Neural cell (in vitro differentiated cells): ENCODE data around the gene TUBB. TPM values are rescaled to one million over a fixed set of nuclear protein-coding genes. Genes with fewer than 3 reads are reported as not detected.

Experiments used
- H2AFZ ChIP-seq: fragments of 200-600, 300-800 bp; sonication (generic), shearing (Covaris generic); 2 replicates; pipeline ENCODE4 v1.6.0; 2014; ENCODE audit warnings: low read depth, mild to moderate bottlenecking, antibody characterized with exemption, low read length, moderate library complexity
- H3F3A ChIP-seq: fragments of 200-600 bp; shearing (Covaris generic); 2 replicates; pipeline ENCODE4 v1.6.1; 2016; ENCODE audit warnings: mild to moderate bottlenecking, moderate library complexity, mixed read lengths, antibody characterized with exemption, low read length; ENCODE audit not compliant: insufficient read depth, poor library complexity, severe bottlenecking
- H3K27ac ChIP-seq: fragments of 200-600, 300-800 bp; sonication (generic), shearing (Covaris generic); 2 replicates; pipeline ENCODE4 v1.5.1; 2014; ENCODE audit warnings: mild to moderate bottlenecking, low read length, moderate library complexity
- H3K27me3 ChIP-seq: fragments of 300-800, 200-600 bp; sonication (generic), shearing (Covaris generic); 2 replicates; pipeline ENCODE4 v1.6.0; 2014; ENCODE audit warnings: mild to moderate bottlenecking, low read depth, low read length, moderate library complexity; ENCODE audit not compliant: insufficient read depth
- H3K36me3 ChIP-seq: fragments of 300-800, 200-600 bp; sonication (generic), shearing (Covaris generic); 2 replicates; pipeline ENCODE4 v1.5.1; 2014; ENCODE audit warnings: mild to moderate bottlenecking, antibody characterized with exemption, low read length, moderate library complexity; ENCODE audit not compliant: insufficient read depth
- H3K4me2 ChIP-seq: fragments of 300-800, 200-600 bp; sonication (generic), shearing (Covaris generic); 2 replicates; pipeline ENCODE4 v1.6.0; 2014; ENCODE audit warnings: mild to moderate bottlenecking, low read length
- H3K4me3 ChIP-seq: fragments of 300-800, 200-600 bp; sonication (generic), shearing (Covaris generic); 2 replicates; pipeline ENCODE4 v1.5.1; 2014; ENCODE audit warnings: mild to moderate bottlenecking, low read length, moderate library complexity
- H3K79me2 ChIP-seq: fragments of 200-600 bp; shearing (Covaris generic); replicated peaks from 2 replicates; pipeline ENCODE4 v1.6.0; 2014; ENCODE audit warnings: mild to moderate bottlenecking, low read length, moderate library complexity; ENCODE audit not compliant: insufficient read depth
- H3K9ac ChIP-seq: fragments of 300-800, 200-600 bp; sonication (generic), shearing (Covaris generic); 2 replicates; pipeline ENCODE4 v1.6.1; 2016; ENCODE audit warnings: mild to moderate bottlenecking, low read length, mixed read lengths
- H3K9me2 ChIP-seq: fragments of 200-600 bp; shearing (Covaris generic); 2 replicates; pipeline ENCODE4 v1.6.1; 2016; ENCODE audit warnings: mild to moderate bottlenecking, low read length, mixed read lengths; ENCODE audit not compliant: insufficient read depth
- H3K9me3 ChIP-seq: fragments of 200-600, 300-800 bp; sonication (generic), shearing (Covaris generic); 2 replicates; pipeline ENCODE4 v1.6.1; 2016; ENCODE audit warnings: mild to moderate bottlenecking, mixed run types, low read length, moderate library complexity, mixed read lengths
- H4K20me1 ChIP-seq: fragments of 200-600 bp; shearing (Covaris generic); 2 replicates; pipeline ENCODE4 v1.6.1; 2016; ENCODE audit warnings: mild to moderate bottlenecking, mixed run types; ENCODE audit not compliant: insufficient read depth
- CTCF ChIP-seq: fragments of 450-650 bp; IDR thresholded peaks from 2 replicates; pipeline ENCODE4 v1.5.1; 2014; ENCODE audit warnings: antibody characterized with exemption, mild to moderate bottlenecking, moderate library complexity; ENCODE audit not compliant: poor library complexity, severe bottlenecking
- EP300 ChIP-seq: fragments of 450-650 bp; conservative IDR thresholded peaks from 2 replicates; pipeline ENCODE4 v1.6.1; 2014; ENCODE audit warnings: antibody characterized with exemption, mild to moderate bottlenecking, moderate library complexity; ENCODE audit not compliant: poor library complexity, severe bottlenecking
- EZH2 ChIP-seq: fragments of 200-600, 300-800 bp; shearing (Covaris generic), sonication (generic); IDR thresholded peaks from 2 replicates; pipeline ENCODE4 v1.6.1; 2014; ENCODE audit warnings: antibody characterized with exemption, low read length, borderline replicate concordance, mild to moderate bottlenecking; ENCODE audit not compliant: insufficient read depth, poor library complexity, severe bottlenecking
- MXI1 ChIP-seq: fragments of 450-650 bp; conservative IDR thresholded peaks from 2 replicates; pipeline ENCODE4 v1.6.1; 2014; ENCODE audit warnings: antibody characterized with exemption, mild to moderate bottlenecking; ENCODE audit not compliant: poor library complexity, severe bottlenecking
- POLR2AphosphoS5 ChIP-seq: IDR thresholded peaks from 2 replicates; pipeline ENCODE4 v1.6.1; 2012
- RAD21 ChIP-seq: fragments of 450-650 bp; conservative IDR thresholded peaks from 2 replicates; pipeline ENCODE4 v1.6.1; 2014; ENCODE audit warnings: antibody characterized with exemption, mild to moderate bottlenecking, moderate library complexity
- SMC3 ChIP-seq: fragments of 450-650 bp; conservative IDR thresholded peaks from 2 replicates; pipeline ENCODE4 v1.6.1; 2014; ENCODE audit warnings: antibody characterized with exemption, mild to moderate bottlenecking, moderate library complexity; ENCODE audit not compliant: poor library complexity
- TAF1 ChIP-seq: IDR thresholded peaks from 2 replicates; pipeline ENCODE4 v1.6.1; 2012; ENCODE audit warnings: low read depth
- polyA plus RNA-seq: library from polyadenylated mRNA; depleted of rRNA; stranded (reverse); fragments of >200 nt; gene quantifications from 2 replicates; pipeline ENCODE4 v1.2.3, GENCODE V29; 2014
- TF ChIP-seq, protein P1 (sequence below): IDR thresholded peaks from 2 replicates; pipeline ENCODE4 v1.6.1; 2012; ENCODE audit warnings: borderline replicate concordance

The TUBB gene
- polyA plus RNA-seq, 1 donor from 2014 or later = 711 TPM

GRCh38 chr6:30761791-30762429, 41.8 kb downstream of the TUBB start:
- H3K4me2 ChIP-seq = no peak overlapping the region
- H3K9ac ChIP-seq = no peak overlapping the region
- no peaks in the 10 kb centered on the region for H3K36me3 ChIP-seq
- H3F3A ChIP-seq = no peaks in the 10 kb centered on the region
- H3K9me2 ChIP-seq = no peaks in the 10 kb centered on the region
- H4K20me1 ChIP-seq = no peaks in the 10 kb centered on the region
- H3K27ac ChIP-seq = no peak overlapping the region
- H3K9me3 ChIP-seq = no peaks in the 10 kb centered on the region
- H3K27me3 ChIP-seq = no peaks in the 10 kb centered on the region
- no peak for TF ChIP-seq EZH2
- TF ChIP-seq MXI1 = no peak
- no peak for TF ChIP-seq RAD21
- no peak for TF ChIP-seq TAF1
- no peak for TF ChIP-seq CTCF
- no peak for TF ChIP-seq EP300
- no peak for TF ChIP-seq POLR2AphosphoS5
- no peak for TF ChIP-seq SMC3
- TF ChIP-seq, protein P1, sequence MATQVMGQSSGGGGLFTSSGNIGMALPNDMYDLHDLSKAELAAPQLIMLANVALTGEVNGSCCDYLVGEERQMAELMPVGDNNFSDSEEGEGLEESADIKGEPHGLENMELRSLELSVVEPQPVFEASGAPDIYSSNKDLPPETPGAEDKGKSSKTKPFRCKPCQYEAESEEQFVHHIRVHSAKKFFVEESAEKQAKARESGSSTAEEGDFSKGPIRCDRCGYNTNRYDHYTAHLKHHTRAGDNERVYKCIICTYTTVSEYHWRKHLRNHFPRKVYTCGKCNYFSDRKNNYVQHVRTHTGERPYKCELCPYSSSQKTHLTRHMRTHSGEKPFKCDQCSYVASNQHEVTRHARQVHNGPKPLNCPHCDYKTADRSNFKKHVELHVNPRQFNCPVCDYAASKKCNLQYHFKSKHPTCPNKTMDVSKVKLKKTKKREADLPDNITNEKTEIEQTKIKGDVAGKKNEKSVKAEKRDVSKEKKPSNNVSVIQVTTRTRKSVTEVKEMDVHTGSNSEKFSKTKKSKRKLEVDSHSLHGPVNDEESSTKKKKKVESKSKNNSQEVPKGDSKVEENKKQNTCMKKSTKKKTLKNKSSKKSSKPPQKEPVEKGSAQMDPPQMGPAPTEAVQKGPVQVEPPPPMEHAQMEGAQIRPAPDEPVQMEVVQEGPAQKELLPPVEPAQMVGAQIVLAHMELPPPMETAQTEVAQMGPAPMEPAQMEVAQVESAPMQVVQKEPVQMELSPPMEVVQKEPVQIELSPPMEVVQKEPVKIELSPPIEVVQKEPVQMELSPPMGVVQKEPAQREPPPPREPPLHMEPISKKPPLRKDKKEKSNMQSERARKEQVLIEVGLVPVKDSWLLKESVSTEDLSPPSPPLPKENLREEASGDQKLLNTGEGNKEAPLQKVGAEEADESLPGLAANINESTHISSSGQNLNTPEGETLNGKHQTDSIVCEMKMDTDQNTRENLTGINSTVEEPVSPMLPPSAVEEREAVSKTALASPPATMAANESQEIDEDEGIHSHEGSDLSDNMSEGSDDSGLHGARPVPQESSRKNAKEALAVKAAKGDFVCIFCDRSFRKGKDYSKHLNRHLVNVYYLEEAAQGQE = no peak
- H2AFZ ChIP-seq = no peak overlapping the region
- no peaks in the 10 kb centered on the region for H3K79me2 ChIP-seq
- H3K4me3 ChIP-seq = no peak overlapping the region

DNA sequence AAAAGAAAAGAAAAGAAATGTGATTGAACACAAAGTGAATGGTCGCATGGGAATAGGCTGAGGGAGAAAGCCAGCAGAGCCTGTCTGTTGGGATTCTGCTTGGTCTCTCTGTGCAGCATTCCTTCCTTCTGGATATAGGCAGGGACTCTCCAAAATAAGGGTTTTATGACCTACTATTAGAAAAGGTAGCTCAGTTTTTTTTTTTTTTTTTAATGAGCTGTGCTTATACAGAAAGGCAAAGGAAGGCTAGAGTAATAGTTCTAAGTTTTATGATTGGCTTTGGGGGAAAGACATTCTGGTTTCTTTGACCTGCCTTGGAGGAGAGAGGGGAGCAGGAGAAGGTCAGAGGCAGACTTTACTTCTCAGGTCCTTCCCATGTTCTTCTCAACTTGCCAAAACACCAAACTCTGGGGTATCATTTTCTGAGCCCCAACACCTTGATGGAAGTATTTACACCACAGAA, 43.0 kb downstream of the TUBB start:
- no peaks in the 10 kb centered on the region for H3K27me3 ChIP-seq
- H3K9ac ChIP-seq = no peak overlapping the region
- H3K9me2 ChIP-seq = no peaks in the 10 kb centered on the region
- H2AFZ ChIP-seq = no peak overlapping the region
- H3K36me3 ChIP-seq = no peaks in the 10 kb centered on the region
- TF ChIP-seq, protein P1 = no peak
- TF ChIP-seq TAF1 = no peak
- TF ChIP-seq EP300 = no peak
- TF ChIP-seq MXI1 = no peak
- TF ChIP-seq EZH2 = no peak
- TF ChIP-seq CTCF = no peak
- no peak for TF ChIP-seq POLR2AphosphoS5
- no peak for TF ChIP-seq RAD21
- no peak for TF ChIP-seq SMC3
- H3K4me2 ChIP-seq = no peak overlapping the region
- H3K79me2 ChIP-seq = no peaks in the 10 kb centered on the region
- no peaks in the 10 kb centered on the region for H4K20me1 ChIP-seq
- no peak overlapping the region for H3K27ac ChIP-seq
- no peaks in the 10 kb centered on the region for H3K9me3 ChIP-seq
- no peak overlapping the region for H3K4me3 ChIP-seq
- no peaks in the 10 kb centered on the region for H3F3A ChIP-seq
